Vagina (tissue), 2 donors: Measurements from ENCODE around the gene DHRS7C.

Source experiments
- POLR2A ChIP-seq, 2 donors: fragments of 450-650 bp; IDR thresholded peaks; one replicate each; pipeline ENCODE4 v1.6.1; 2017; ENCODE audit warnings: antibody characterized with exemption in 2 of 2, mild to moderate bottlenecking in 2 of 2, moderate library complexity in 2 of 2
- POLR2AphosphoS5 ChIP-seq, 2 donors: sonication (generic); formaldehyde crosslinking; IDR thresholded peaks; one replicate each; pipeline ENCODE4 v1.9.0; 2017; ENCODE audit warnings: antibody characterized with exemption in 2 of 2, mild to moderate bottlenecking in 2 of 2, low read depth in 1 of 2; ENCODE audit not compliant: insufficient read depth in 1 of 2
- TF ChIP-seq, protein P1 (sequence below), 3 experiments: fragments of 450-650 bp in 2 of 3; fragments of 200-600 bp in 1 of 3; sonication (generic) in 1 of 3; IDR thresholded peaks; one replicate each; pipeline ENCODE4 v1.5.1; 2017 to 2019; ENCODE audit warnings: antibody characterized with exemption in 3 of 3, mild to moderate bottlenecking in 2 of 3, moderate library complexity in 2 of 3

DNA sequence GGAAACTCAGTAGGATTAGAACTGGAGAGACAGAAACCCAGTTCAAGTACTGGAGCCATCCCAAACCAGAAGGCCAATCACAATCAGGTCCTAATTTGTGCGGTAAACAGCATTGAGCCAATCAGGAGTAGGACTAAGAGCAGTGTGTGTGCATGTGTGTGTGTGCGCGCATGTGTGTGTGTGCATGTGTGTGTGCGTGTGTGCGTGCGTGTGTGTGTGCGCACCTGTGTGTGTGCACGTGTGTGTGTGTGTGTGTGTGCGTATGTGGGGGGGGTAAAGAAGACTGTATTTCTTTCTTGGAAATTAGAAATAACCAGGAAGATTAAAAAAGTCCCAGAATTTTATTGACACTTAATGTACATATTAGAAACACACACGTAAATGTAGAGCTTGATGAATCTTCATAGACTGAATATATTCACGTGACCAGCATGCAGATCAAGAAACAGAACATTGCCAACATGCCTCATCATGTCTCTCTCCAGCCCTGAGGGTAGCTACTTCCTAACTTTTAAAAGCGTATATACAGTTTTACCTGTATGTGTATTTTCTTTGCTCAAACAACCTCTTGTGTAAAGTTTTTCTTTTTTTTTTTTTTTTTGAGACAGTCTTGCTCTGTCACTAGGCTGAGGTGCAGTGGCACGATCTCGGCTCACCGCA lies 919 bp upstream of the DHRS7C start:
- TF ChIP-seq, protein P1, sequence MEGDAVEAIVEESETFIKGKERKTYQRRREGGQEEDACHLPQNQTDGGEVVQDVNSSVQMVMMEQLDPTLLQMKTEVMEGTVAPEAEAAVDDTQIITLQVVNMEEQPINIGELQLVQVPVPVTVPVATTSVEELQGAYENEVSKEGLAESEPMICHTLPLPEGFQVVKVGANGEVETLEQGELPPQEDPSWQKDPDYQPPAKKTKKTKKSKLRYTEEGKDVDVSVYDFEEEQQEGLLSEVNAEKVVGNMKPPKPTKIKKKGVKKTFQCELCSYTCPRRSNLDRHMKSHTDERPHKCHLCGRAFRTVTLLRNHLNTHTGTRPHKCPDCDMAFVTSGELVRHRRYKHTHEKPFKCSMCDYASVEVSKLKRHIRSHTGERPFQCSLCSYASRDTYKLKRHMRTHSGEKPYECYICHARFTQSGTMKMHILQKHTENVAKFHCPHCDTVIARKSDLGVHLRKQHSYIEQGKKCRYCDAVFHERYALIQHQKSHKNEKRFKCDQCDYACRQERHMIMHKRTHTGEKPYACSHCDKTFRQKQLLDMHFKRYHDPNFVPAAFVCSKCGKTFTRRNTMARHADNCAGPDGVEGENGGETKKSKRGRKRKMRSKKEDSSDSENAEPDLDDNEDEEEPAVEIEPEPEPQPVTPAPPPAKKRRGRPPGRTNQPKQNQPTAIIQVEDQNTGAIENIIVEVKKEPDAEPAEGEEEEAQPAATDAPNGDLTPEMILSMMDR (IDR thresholded peaks at IDR 0.05) = no peak
- no peak for TF ChIP-seq POLR2A (IDR thresholded peaks at IDR 0.05)
- no peak for TF ChIP-seq POLR2AphosphoS5 (IDR thresholded peaks at IDR 0.05; ENCODE audit: insufficient read depth in 1 of 2, low read depth in 1 of 2)
